K562 (cell line): ENCODE results near the gene ABCA3. TPM values are rescaled to one million over a fixed set of nuclear protein-coding genes. Genes with fewer than 3 reads are reported as not detected.

Source experiments
- CLOCK ChIP-seq: fragments of 250-450 bp; sonication (Bioruptor Pico); IDR thresholded peaks from 2 replicates; pipeline ENCODE4 v1.4.0; 2020; ENCODE audit warnings: mild to moderate bottlenecking, moderate library complexity, borderline replicate concordance
- DDX20 ChIP-seq: fragments of 450-650 bp; IDR thresholded peaks from 2 replicates; pipeline ENCODE4 v1.6.1; 2016; ENCODE audit warnings: missing genetic modification characterization, low read depth, mild to moderate bottlenecking, missing compliant biosample characterization, moderate library complexity
- DEAF1 ChIP-seq: fragments of 450-650 bp; formaldehyde crosslinking; IDR thresholded peaks from 2 replicates; pipeline ENCODE4 v1.4.0; 2020; ENCODE audit warnings: mild to moderate bottlenecking, moderate library complexity
- EHMT2 ChIP-seq: fragments of 450-650 bp; IDR thresholded peaks from 2 replicates; pipeline ENCODE4 v1.6.1; 2018; ENCODE audit warnings: antibody characterized with exemption
- ERF ChIP-seq: fragments of 450-650 bp; formaldehyde crosslinking; IDR thresholded peaks from 2 replicates; pipeline ENCODE4 v1.4.0; 2020; ENCODE audit warnings: mild to moderate bottlenecking, mixed read lengths
- FOXK1 ChIP-seq: sonication (generic); formaldehyde crosslinking; IDR thresholded peaks from 2 replicates; pipeline ENCODE4 v1.8.0; 2022; ENCODE audit warnings: missing genetic modification reagents, mild to moderate bottlenecking, borderline replicate concordance
- FOXK2 ChIP-seq, 2 experiments: fragments of 450-650 bp; IDR thresholded peaks in 1 of 2; conservative IDR thresholded peaks in 1 of 2; 2 replicates each; pipeline ENCODE4 v1.6.1; 2016; ENCODE audit warnings: low read depth in 2 of 2, mild to moderate bottlenecking in 1 of 2
- HCFC1 ChIP-seq: IDR thresholded peaks from 2 replicates; pipeline ENCODE4 v1.6.1; 2012; ENCODE audit warnings: low read depth, low read length, improper control_type of control experiment
- HMBOX1 ChIP-seq: sonication (generic); IDR thresholded peaks from 2 replicates; pipeline ENCODE4 v1.6.1; 2016
- LCOR ChIP-seq: sonication (generic); formaldehyde crosslinking; IDR thresholded peaks from 2 replicates; pipeline ENCODE4 v1.8.0; 2022; ENCODE audit warnings: mild to moderate bottlenecking, missing genetic modification reagents
- NR2C1 ChIP-seq, 2 experiments: fragments of 450-650 bp; IDR thresholded peaks; 2 replicates each; pipeline ENCODE4 v1.6.1; 2017; ENCODE audit warnings: mild to moderate bottlenecking in 2 of 2, antibody characterized with exemption in 1 of 2, inconsistent platforms in 1 of 2, missing compliant biosample characterization in 1 of 2, missing genetic modification characterization in 1 of 2
- PTRF ChIP-seq: fragments of 450-650 bp; IDR thresholded peaks from 2 replicates; pipeline ENCODE4 v1.6.1; 2016; ENCODE audit warnings: mild to moderate bottlenecking, missing genetic modification characterization, missing compliant biosample characterization
- RAD51 ChIP-seq: fragments of 450-650 bp; IDR thresholded peaks from 2 replicates; pipeline ENCODE4 v1.7.1; 2016; ENCODE audit warnings: low read depth, mild to moderate bottlenecking, borderline replicate concordance
- RHOXF2B ChIP-seq: fragments of 250-450 bp; sonication (Bioruptor Pico); conservative IDR thresholded peaks from 2 replicates; pipeline ENCODE4 v1.5.1; 2021
- SNRNP70 ChIP-seq: fragments of 200-400 bp; formaldehyde crosslinking; optimal IDR thresholded peaks from 2 replicates; pipeline ENCODE3; 2017; ENCODE audit warnings: low read depth, low read length
- TBP ChIP-seq: optimal IDR thresholded peaks from 2 replicates; pipeline ENCODE3; 2011; ENCODE audit warnings: low read depth, low read length, improper control_type of control experiment
- VEZF1 ChIP-seq: fragments of 200-800 bp; sonication (Bioruptor generic); IDR thresholded peaks from 2 replicates; pipeline ENCODE4 v1.6.1; 2017; ENCODE audit warnings: missing genetic modification characterization, missing compliant biosample characterization
- YBX1 ChIP-seq: fragments of 450-650 bp; IDR thresholded peaks from 2 replicates; pipeline ENCODE4 v1.7.1; 2016; ENCODE audit warnings: mild to moderate bottlenecking
- ZNF316 ChIP-seq: fragments of 450-650 bp; IDR thresholded peaks from 2 replicates; pipeline ENCODE4 v1.6.1; 2016
- ZNF695 ChIP-seq: fragments of 450-650 bp; formaldehyde crosslinking; IDR thresholded peaks from 2 replicates; pipeline ENCODE4 v1.4.0; 2020; ENCODE audit warnings: mild to moderate bottlenecking, moderate library complexity
- ZNF79 ChIP-seq: fragments of 250-450 bp; sonication (Bioruptor Pico); IDR thresholded peaks from 2 replicates; pipeline ENCODE4 v1.4.0; 2020; ENCODE audit warnings: low read depth, mild to moderate bottlenecking, moderate library complexity
- polyA plus RNA-seq, 8 experiments: library from polyadenylated mRNA; depleted of rRNA in 4 of 8; stranded (reverse) in 5 of 8; unstranded in 3 of 8; fragments of >200 nt; fragmentation: Nextera tagmentation in 2 of 8; fragmentation: Illumina TruSeq in 1 of 8; extraction: Ambion mirVana in 2 of 8; extraction: Trizol in 1 of 8; gene quantifications; 2 replicates each; pipeline versions ENCODE4 v1.2.1 to v1.2.3, GENCODE V29; 2011 to 2014; ENCODE audit warnings: inconsistent platforms in 1 of 8, missing spikeins in 1 of 8
- total RNA-seq, 7 experiments: library from RNA; depleted of rRNA in 6 of 7; stranded (reverse); fragments of >200 nt in 6 of 7; fragmentation: Illumina TruSeq in 2 of 7; extraction: Trizol in 2 of 7; gene quantifications; 2 replicates each; pipeline versions ENCODE4 v1.2.1 to v1.2.3, GENCODE V29; 2011 to 2021; ENCODE audit warnings: low replicate concordance in 1 of 7

ABCA3 gene
- total and polyA plus RNA-seq, 9 of the 15 experiments (the other 6 are each of a cell fraction or from before 2014, with no cell fraction given) = 0.66 to 23.7 (median 6.9) TPM

- TF ChIP-seq ZNF695 (CRISPR knock-in tag) (no peak), HMBOX1 (no peak), ZNF316 (0 out of 2 replicates have a peak, but pooled peaks have one; percentile 29), FOXK1 (CRISPR knock-in tag) (peak; percentile 66; the same call in 1 of the 2 replicates), FOXK2 (conservative IDR thresholded peaks at IDR 0.05 in 1 of 2, IDR thresholded peaks at IDR 0.05 in 1 of 2; ENCODE audit: low read depth in 2 of 2) (peak in 1 of 2 experiments; percentile 67; a peak in 3 of 4 replicates), NR2C1 (IDR thresholded peaks at IDR 0.05) (peak; percentile 96), NR2C1 (tag; IDR thresholded peaks at IDR 0.05) (peak; percentile 96), EHMT2 (no peak), SNRNP70 (no peak), PTRF (no peak), CLOCK (CRISPR knock-in tag) (no peak), LCOR (CRISPR knock-in tag) (peak; percentile 78; the same call in 1 of the 2 replicates), RHOXF2B (CRISPR knock-in tag) (no peak), HCFC1 (peak; percentile 84), ZNF79 (no peak), DEAF1 (0 out of 2 replicates have a peak, but pooled peaks have one; percentile 19), YBX1 (no peak), RAD51 (no peak), TBP (peak; percentile 83), VEZF1 (CRISPR knock-in tag) (peak; percentile 91), ERF (CRISPR knock-in tag) (peak; percentile 51; the same call in 1 of the 2 replicates), DDX20 (no peak)
Measured at GRCh38 chr16:2267913-2268666, 72.4 kb downstream of the ABCA3 start, which contains the start of gene RNPS1 (continued).
